ENCODE data around the gene REXO5.

REXO5 gene

GRCh38 chr16:20851601-20852000, 45.3 kb downstream of the REXO5 start:
- TF ChIP-seq CTCF (IDR thresholded peaks at IDR 0.05) = no peak
- Histone ChIP-seq H3K36me3 (ENCODE audit: control insufficient read depth, insufficient read depth, low read length) (no peaks in the 10 kb centered on the region), H2AFZ (no peak overlapping the region), H3K27me3 (ENCODE audit: control insufficient read depth, insufficient read depth, low read length) (no peaks in the 10 kb centered on the region), H3K9me3 (ENCODE audit: control insufficient read depth, low read length) (no peaks in the 10 kb centered on the region), H3K9ac (no peak overlapping the region), H3K4me2 (ENCODE audit: low read length) (no peak overlapping the region), H3K4me3 (ENCODE audit: low read depth, low read length) (no peak overlapping the region), H3K27ac (no peak overlapping the region), H3K4me1 (peaks cover 9% of the 10 kb centered on the region), H3K79me2 (no peaks in the 10 kb centered on the region)

- Histone ChIP-seq H3K27me3 (ENCODE audit: control insufficient read depth, insufficient read depth, low read length) (no peaks in the 10 kb centered on the region), H3K36me3 (ENCODE audit: control insufficient read depth, insufficient read depth, low read length) (no peaks in the 10 kb centered on the region), H3K4me3 (ENCODE audit: low read depth, low read length) (no peak overlapping the region), H3K79me2 (no peaks in the 10 kb centered on the region), H3K9ac (no peak overlapping the region), H2AFZ (no peak overlapping the region), H3K4me2 (ENCODE audit: low read length) (no peak overlapping the region), H3K27ac (no peak overlapping the region), H3K9me3 (ENCODE audit: control insufficient read depth, low read length) (no peaks in the 10 kb centered on the region), H3K4me1 (peaks cover 7% of the 10 kb centered on the region)
- no peak for TF ChIP-seq CTCF (IDR thresholded peaks at IDR 0.05)
Measured at GRCh38 chr16:20853143-20853542, 46.8 kb downstream of the REXO5 start.

GRCh38 chr16:20853981-20854620, 47.8 kb downstream of the REXO5 start:
- Histone ChIP-seq H2AFZ (no peak overlapping the region), H3K27ac (no peak overlapping the region), H3K27me3 (ENCODE audit: control insufficient read depth, insufficient read depth, low read length) (no peaks in the 10 kb centered on the region), H3K9me3 (ENCODE audit: control insufficient read depth, low read length) (no peaks in the 10 kb centered on the region), H3K4me1 (peaks cover 7% of the 10 kb centered on the region), H3K4me2 (ENCODE audit: low read length) (no peak overlapping the region), H3K4me3 (ENCODE audit: low read depth, low read length) (no peak overlapping the region), H3K9ac (no peak overlapping the region), H3K36me3 (ENCODE audit: control insufficient read depth, insufficient read depth, low read length) (no peaks in the 10 kb centered on the region), H3K79me2 (no peaks in the 10 kb centered on the region)
- no peak for TF ChIP-seq CTCF (IDR thresholded peaks at IDR 0.05)

- Histone ChIP-seq H3K79me2 (no peaks in the 10 kb centered on the region), H3K27me3 (ENCODE audit: control insufficient read depth, insufficient read depth, low read length) (no peaks in the 10 kb centered on the region), H3K4me3 (ENCODE audit: low read depth, low read length) (no peak overlapping the region), H3K27ac (no peak overlapping the region), H3K4me1 (peaks cover 6% of the 10 kb centered on the region), H2AFZ (no peak overlapping the region), H3K9me3 (ENCODE audit: control insufficient read depth, low read length) (no peaks in the 10 kb centered on the region), H3K9ac (no peak overlapping the region), H3K36me3 (ENCODE audit: control insufficient read depth, insufficient read depth, low read length) (no peaks in the 10 kb centered on the region), H3K4me2 (ENCODE audit: low read length) (no peak overlapping the region)
- no peak for TF ChIP-seq CTCF (IDR thresholded peaks at IDR 0.05)
Measured at GRCh38 chr16:20854963-20855362, 48.6 kb downstream of the REXO5 start.

- Histone ChIP-seq H3K27me3 (ENCODE audit: control insufficient read depth, insufficient read depth, low read length) (no peaks in the 10 kb centered on the region), H3K9me3 (ENCODE audit: control insufficient read depth, low read length) (no peaks in the 10 kb centered on the region), H3K4me3 (ENCODE audit: low read depth, low read length) (no peak overlapping the region), H3K27ac (no peak overlapping the region), H2AFZ (no peak overlapping the region), H3K9ac (no peak overlapping the region), H3K79me2 (peaks cover 8% of the 10 kb centered on the region), H3K4me1 (no peaks in the 10 kb centered on the region), H3K36me3 (ENCODE audit: control insufficient read depth, insufficient read depth, low read length) (no peaks in the 10 kb centered on the region), H3K4me2 (ENCODE audit: low read length) (no peak overlapping the region)
- no peak for TF ChIP-seq CTCF (IDR thresholded peaks at IDR 0.05)
Measured at GRCh38 chr16:20857281-20857680, 51.0 kb downstream of the REXO5 start.
